SK-N-MC (cell line): ENCODE data around the gene FAM81B.

Experiments
- DNase-seq: peaks from one replicate; pipeline ENCODE4 v3.0.0-alpha.2; 2011; ENCODE audit warnings: low read depth, low spot score
- H3K27ac ChIP-seq: fragments of 200-600 bp; sonication (generic); 2 replicates; pipeline ENCODE4 v1.5.1; 2016; ENCODE audit warnings: mixed run types
- H3K36me3 ChIP-seq: fragments of 200-600 bp; sonication (generic); 2 replicates; pipeline ENCODE4 v1.6.1; 2017; ENCODE audit warnings: antibody characterized with exemption, low read length, mixed read lengths; ENCODE audit not compliant: insufficient read depth
- H3K4me3 ChIP-seq: fragments of 200-600 bp; sonication (generic); 2 replicates; pipeline ENCODE4 v1.5.1; 2016
- H3K9ac ChIP-seq: fragments of 200-600 bp; sonication (generic); 2 replicates; pipeline ENCODE4 v1.8.0; 2017; ENCODE audit warnings: mixed run types, mixed read lengths; ENCODE audit not compliant: insufficient read length
- H3K9me3 ChIP-seq: fragments of 200-600 bp; sonication (generic); 2 replicates; pipeline ENCODE4 v1.6.1; 2017; ENCODE audit warnings: low read depth, mild to moderate bottlenecking, antibody characterized with exemption, low read length, moderate library complexity, mixed read lengths
- EZH2 ChIP-seq: fragments of 200-600 bp; sonication (generic); IDR thresholded peaks from one replicate; pipeline ENCODE4 v1.6.1; 2017; ENCODE audit warnings: antibody characterized with exemption
- FOXP2 ChIP-seq: optimal IDR thresholded peaks from 2 replicates; pipeline ENCODE3; 2011; ENCODE audit warnings: mild to moderate bottlenecking, moderate library complexity; ENCODE audit not compliant: insufficient read depth; ENCODE audit errors: extremely low read length, control extremely low read depth
- POLR2AphosphoS5 ChIP-seq: IDR thresholded peaks from 2 replicates; pipeline ENCODE4 v1.6.1; 2012; ENCODE audit warnings: mild to moderate bottlenecking, low read depth, low read length, borderline replicate concordance

FAM81B gene

DNA sequence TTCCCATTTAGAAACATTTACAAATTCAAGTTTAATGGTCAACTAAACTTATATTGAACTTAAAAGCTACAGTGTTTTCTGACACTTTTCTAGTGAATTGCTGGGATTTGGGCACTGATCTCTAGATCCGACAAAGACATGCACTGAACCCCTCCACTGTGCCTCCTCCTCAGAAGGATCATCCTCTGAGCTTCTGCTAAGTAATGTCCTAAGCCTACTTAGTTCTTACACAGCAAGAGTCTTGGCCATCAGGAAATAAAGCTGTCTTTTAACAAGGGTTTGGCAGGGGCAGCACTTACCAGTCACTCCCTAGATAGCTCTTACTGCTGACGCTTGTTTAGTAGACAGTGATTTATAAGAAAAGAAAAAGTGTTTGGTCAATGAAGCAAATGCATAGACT lies 50.5 kb downstream of the FAM81B start:
- H3K27ac ChIP-seq: no peak overlapping the region
- no peaks in the 10 kb centered on the region for H3K9me3 ChIP-seq
- no peak overlapping the region for H3K4me3 ChIP-seq
- TF ChIP-seq EZH2: no peak
- TF ChIP-seq POLR2AphosphoS5: no peak
- TF ChIP-seq FOXP2: no peak
- no peak for DNase-seq
- H3K36me3 ChIP-seq: no peaks in the 10 kb centered on the region
- no peak overlapping the region for H3K9ac ChIP-seq

DNA sequence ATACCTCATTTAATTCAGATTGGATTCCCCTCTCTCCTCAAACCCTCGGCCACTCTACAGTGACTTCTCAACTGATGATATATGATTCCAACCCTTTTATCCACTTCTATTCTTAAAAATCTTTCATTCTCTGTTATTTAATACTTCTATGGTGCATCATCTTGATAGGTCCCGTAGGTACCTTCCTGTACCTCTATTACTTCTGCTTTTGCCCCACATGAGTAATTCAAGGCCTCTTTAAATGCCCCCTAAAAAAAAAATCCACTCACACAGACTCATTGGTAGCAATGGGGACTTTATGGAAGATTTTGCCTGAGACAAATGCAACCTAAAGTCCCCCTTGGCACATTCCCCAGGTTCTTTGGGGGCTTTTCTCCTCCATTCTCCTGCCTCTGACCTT lies 54.3 kb downstream of the FAM81B start:
- no peak overlapping the region for H3K27ac ChIP-seq
- no peak overlapping the region for H3K9ac ChIP-seq
- H3K9me3 ChIP-seq: no peaks in the 10 kb centered on the region
- DNase-seq: no peak
- TF ChIP-seq FOXP2 (no peak), POLR2AphosphoS5 (no peak), EZH2 (no peak)
- H3K36me3 ChIP-seq: no peaks in the 10 kb centered on the region
- H3K4me3 ChIP-seq: no peak overlapping the region

GRCh38 chr5:95445995-95446394 lies 54.8 kb downstream of the FAM81B start:
- no peak overlapping the region for H3K27ac ChIP-seq
- H3K36me3 ChIP-seq: no peaks in the 10 kb centered on the region
- H3K9me3 ChIP-seq: no peaks in the 10 kb centered on the region
- TF ChIP-seq FOXP2: no peak
- TF ChIP-seq POLR2AphosphoS5: no peak
- no peak for TF ChIP-seq EZH2
- H3K4me3 ChIP-seq: no peak overlapping the region
- DNase-seq: peak; percentile 34
- H3K9ac ChIP-seq: no peak overlapping the region

- Histone ChIP-seq H3K27ac (no peak overlapping the region), H3K36me3 (no peaks in the 10 kb centered on the region), H3K9me3 (no peaks in the 10 kb centered on the region), H3K9ac (no peak overlapping the region), H3K4me3 (no peak overlapping the region)
- TF ChIP-seq FOXP2 (no peak), EZH2 (no peak), POLR2AphosphoS5 (no peak)
- DNase-seq: no peak
These were observed 55.5 kb downstream of the FAM81B start for GRCh38 chr5:95446560-95447221.

GRCh38 chr5:95447961-95448360 lies 56.8 kb downstream of the FAM81B start:
- Histone ChIP-seq H3K27ac (no peak overlapping the region), H3K9me3 (no peaks in the 10 kb centered on the region), H3K9ac (no peak overlapping the region), H3K36me3 (no peaks in the 10 kb centered on the region), H3K4me3 (no peak overlapping the region)
- TF ChIP-seq FOXP2: no peak
- TF ChIP-seq EZH2: no peak
- TF ChIP-seq POLR2AphosphoS5: no peak
- no peak for DNase-seq

DNA sequence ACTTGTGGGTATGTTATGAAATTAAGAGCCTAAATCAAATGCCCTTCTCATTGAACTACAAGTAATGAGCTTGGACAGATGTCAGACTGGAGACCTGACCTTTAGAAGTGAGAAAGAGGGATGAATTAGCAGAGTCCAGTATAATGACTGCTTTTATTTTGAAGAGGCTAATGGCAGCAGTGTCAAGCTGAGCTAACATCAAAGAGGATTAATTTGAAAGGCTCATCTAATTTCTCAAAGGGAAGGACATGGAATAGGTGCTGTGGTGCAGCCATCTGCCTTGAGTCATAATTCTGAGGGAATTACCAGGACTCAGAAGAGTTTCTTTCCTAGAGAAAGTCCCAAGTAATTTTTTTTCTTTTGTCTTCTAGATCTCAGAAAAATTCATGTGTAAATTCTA lies 57.6 kb downstream of the FAM81B start:
- TF ChIP-seq FOXP2 (no peak), POLR2AphosphoS5 (no peak), EZH2 (no peak)
- H3K27ac ChIP-seq: no peak overlapping the region

DNA sequence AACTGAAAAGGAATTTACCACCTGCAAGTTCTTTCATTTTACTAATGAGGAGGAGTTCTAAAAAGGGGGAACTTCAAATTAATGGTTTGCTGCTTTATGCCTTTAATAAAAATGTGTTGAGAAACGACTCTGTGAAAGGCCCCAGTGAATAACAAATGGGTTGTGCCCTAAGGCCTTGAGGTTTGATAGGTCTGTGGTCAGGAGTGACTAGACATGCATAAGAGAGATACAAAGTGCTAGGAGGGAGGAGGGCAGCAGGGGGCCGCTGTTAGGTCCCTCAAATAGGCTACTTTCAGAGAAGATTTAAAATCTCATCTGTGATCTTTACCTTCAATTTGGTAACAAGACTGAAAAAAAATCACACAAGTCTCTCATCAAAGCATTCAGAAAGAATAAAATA lies 58.3 kb downstream of the FAM81B start:
- no peak for DNase-seq
- H3K27ac ChIP-seq: no peak overlapping the region
- no peaks in the 10 kb centered on the region for H3K36me3 ChIP-seq
- no peaks in the 10 kb centered on the region for H3K9me3 ChIP-seq
- H3K9ac ChIP-seq: no peak overlapping the region
- TF ChIP-seq EZH2 (no peak), POLR2AphosphoS5 (no peak), FOXP2 (no peak)
- no peak overlapping the region for H3K4me3 ChIP-seq

More for the DNA sequence above, 57.6 kb downstream of the FAM81B start:
- Histone ChIP-seq H3K9ac (no peak overlapping the region), H3K9me3 (no peaks in the 10 kb centered on the region), H3K36me3 (no peaks in the 10 kb centered on the region), H3K4me3 (no peak overlapping the region)
- DNase-seq: no peak

- Histone ChIP-seq H3K27ac (no peak overlapping the region), H3K36me3 (no peaks in the 10 kb centered on the region), H3K9me3 (no peaks in the 10 kb centered on the region), H3K4me3 (no peak overlapping the region), H3K9ac (no peak overlapping the region)
- TF ChIP-seq FOXP2: no peak
- TF ChIP-seq EZH2: no peak
- TF ChIP-seq POLR2AphosphoS5: no peak
- DNase-seq: no peak
These were observed 63.4 kb downstream of the FAM81B start for GRCh38 chr5:95454536-95454935.

GRCh38 chr5:95460665-95461064 lies 69.5 kb downstream of the FAM81B start:
- no peak for DNase-seq
- H3K9ac ChIP-seq: no peak overlapping the region
- TF ChIP-seq EZH2 (no peak), FOXP2 (no peak), POLR2AphosphoS5 (no peak)
- no peaks in the 10 kb centered on the region for H3K9me3 ChIP-seq
- peaks cover 26% of the 10 kb centered on the region for H3K36me3 ChIP-seq
- no peak overlapping the region for H3K27ac ChIP-seq
- H3K4me3 ChIP-seq: no peak overlapping the region
